GM11168 (cell line): Measurements from ENCODE around the gene TEC.
"Not testable (repeated sequence)": the region's sequence is repeated elsewhere in the genome, so short reads cannot be mapped to it uniquely, and the experiment has no call there.

Experiments
- in situ Hi-C: fragments of 300-500 bp; cut with MboI; formaldehyde crosslinking; loops from one replicate; pipeline ENCODE4 v1.12.0; 2022; ENCODE audit warnings: low sequenced_read_pairs; ENCODE audit not compliant: unreplicated experiment

Gene TEC

GRCh38 chr4:48205626-48206025 is 64.0 kb downstream of the TEC start:
- in situ Hi-C loops = no loop called here

- in situ Hi-C loops = no loop called here
These were observed 64.5 kb downstream of the TEC start for GRCh38 chr4:48205107-48205506.

- in situ Hi-C loops = no loop called here
These were observed 65.8 kb downstream of the TEC start for GRCh38 chr4:48203819-48204218.

- in situ Hi-C loops = no loop called here
These were observed 71.9 kb downstream of the TEC start for GRCh38 chr4:48197643-48198237.

- in situ Hi-C loops = no loop called here
These were observed 72.7 kb downstream of the TEC start for GRCh38 chr4:48196758-48197504.

GRCh38 chr4:48195853-48196252 is 73.8 kb downstream of the TEC start:
- in situ Hi-C loops = no loop called here

- in situ Hi-C loops = no loop called here
These were observed 74.3 kb downstream of the TEC start for GRCh38 chr4:48195374-48195773.

- in situ Hi-C loops = no loop called here
These were observed 74.7 kb downstream of the TEC start for GRCh38 chr4:48194971-48195370.

GRCh38 chr4:48193921-48194468 is 75.6 kb downstream of the TEC start:
- in situ Hi-C loops = no loop called here

GRCh38 chr4:48193096-48193836 is 76.4 kb downstream of the TEC start:
- in situ Hi-C loops = no loop called here

- in situ Hi-C loops = no loop called here
These were observed 77.9 kb downstream of the TEC start for GRCh38 chr4:48191758-48192157.

GRCh38 chr4:48190839-48191238 is 78.8 kb downstream of the TEC start:
- in situ Hi-C loops = no loop called here

- in situ Hi-C loops = no loop called here
These were observed 79.9 kb downstream of the TEC start for GRCh38 chr4:48189731-48190130.

- in situ Hi-C loops = no loop called here
These were observed 81.2 kb downstream of the TEC start for GRCh38 chr4:48188390-48188789.

GRCh38 chr4:48187813-48188212 is 81.8 kb downstream of the TEC start:
- in situ Hi-C loops = no loop called here

GRCh38 chr4:48187066-48187465 is 82.6 kb downstream of the TEC start:
- in situ Hi-C loops = not testable (repeated sequence)

GRCh38 chr4:48186394-48186793 is 83.2 kb downstream of the TEC start:
- in situ Hi-C loops = not testable (repeated sequence)

- in situ Hi-C loops = no loop called here
These were observed 84.8 kb downstream of the TEC start for GRCh38 chr4:48184882-48185281.

GRCh38 chr4:48180234-48180633 is 89.4 kb downstream of the TEC start:
- in situ Hi-C loops = no loop called here

- in situ Hi-C loops = no loop called here
These were observed 90.7 kb downstream of the TEC start for GRCh38 chr4:48178931-48179330.

GRCh38 chr4:48175806-48176205 is 93.8 kb downstream of the TEC start:
- in situ Hi-C loops = no loop called here
